K562 (cell line): ENCODE data around the gene DTX2. TPM values are rescaled to one million over a fixed set of nuclear protein-coding genes. Genes with fewer than 3 reads are reported as not detected.

Experiments
- ATAC-seq: fragments of 200-7000 bp; cut with Tn5 transposase; 3 replicates; pipeline ENCODE4 v1.9.1; 2020; ENCODE audit warnings: moderate library complexity
- BruUV-seq: library from RNA; stranded (reverse); fragments of 400-500 nt; replicated peaks from 2 replicates; lab custom pipeline; 2021; lab: Mats Ljungman, UMichigan
- CTCF ChIA-PET: fragments of 300-600 bp; formaldehyde crosslinking; extraction: SDS; loops from one replicate; lab custom pipeline; 2021; ENCODE audit warnings: low intra/inter-chr PET ratio; lab: Yijun Ruan, JAX
- POLR2A ChIA-PET: fragments of 300-600, 350-650 bp; sonication (Branson Sonifier 250); formaldehyde crosslinking; extraction: SDS; loops from one replicate; lab custom pipeline; 2021; ENCODE audit warnings: antibody characterized with exemption, inconsistent platforms; lab: Yijun Ruan, JAX
- DNase-seq, 4 experiments: peaks; one replicate each; pipeline versions ENCODE4 v3.0.0 to v3.0.0-alpha.2; 2011 to 2018; ENCODE audit warnings: low spot score in 3 of 4, mixed read lengths in 3 of 4; ENCODE audit errors: extremely low read depth in 1 of 4
- FAIRE-seq: peaks from 2 replicates; lab custom pipeline; 2011; peaks lifted over from hg19 to GRCh38; lab: Jason Lieb, UNC
- H2AFZ ChIP-seq: 2 replicates; pipeline ENCODE4 v1.6.0; 2011; ENCODE audit warnings: low read depth, low read length, control low read depth, inconsistent platforms
- H3K27ac ChIP-seq: fragments of 200-600 bp; 3 replicates; pipeline ENCODE4 v1.8.0; 2011; ENCODE audit warnings: low read depth, mild to moderate bottlenecking, control low read depth, inconsistent platforms, low read length, moderate library complexity, mixed read lengths; ENCODE audit errors: extremely low read depth
- H3K27me3 ChIP-seq, 2 experiments: fragments of 300-600 bp in 1 of 2; 2 replicates in 1 of 2; 3 replicates in 1 of 2; pipeline versions ENCODE4 v1.6.0 to v1.8.0; 2011; ENCODE audit warnings: inconsistent platforms in 2 of 2, low read length in 2 of 2, mild to moderate bottlenecking in 1 of 2, mixed read lengths in 1 of 2, moderate library complexity in 1 of 2; ENCODE audit not compliant: control insufficient read depth in 2 of 2, insufficient read depth in 2 of 2
- H3K36me3 ChIP-seq: fragments of 300-600 bp; 3 replicates; pipeline ENCODE4 v1.8.0; 2011; ENCODE audit warnings: mild to moderate bottlenecking, low read length, inconsistent platforms; ENCODE audit not compliant: control insufficient read depth, insufficient read depth
- H3K4me1 ChIP-seq, 2 experiments: fragments of 200-600 bp in 1 of 2; replicated peaks in 1 of 2; 2 replicates in 1 of 2; 3 replicates in 1 of 2; pipeline versions ENCODE4 v1.5.1 to v1.8.0; 2011; ENCODE audit warnings: inconsistent platforms in 2 of 2, low read length in 2 of 2, mild to moderate bottlenecking in 1 of 2, mixed read lengths in 1 of 2, moderate library complexity in 1 of 2; ENCODE audit not compliant: control insufficient read depth in 2 of 2, insufficient read depth in 2 of 2
- H3K4me2 ChIP-seq: 2 replicates; pipeline ENCODE4 v1.6.1; 2011; ENCODE audit warnings: low read length, control low read depth, inconsistent platforms, mixed read lengths; ENCODE audit not compliant: insufficient read depth
- H3K4me3 ChIP-seq: fragments of 200-600 bp; sonication (generic), shearing (Covaris generic); 2 replicates; pipeline ENCODE4 v1.5.1; 2016; ENCODE audit warnings: control low read depth, inconsistent platforms
- H3K79me2 ChIP-seq: fragments of 200-600 bp; 3 replicates; pipeline ENCODE4 v1.8.0; 2011; ENCODE audit warnings: low read length, inconsistent platforms; ENCODE audit not compliant: control insufficient read depth, insufficient read depth
- H3K9ac ChIP-seq, 2 experiments: 2 replicates each; pipeline versions ENCODE4 v1.6.0 to v1.6.1; 2011; ENCODE audit warnings: low read depth in 2 of 2, low read length in 2 of 2, control low read depth in 1 of 2, inconsistent platforms in 1 of 2, mild to moderate bottlenecking in 1 of 2, mixed read lengths in 1 of 2; ENCODE audit not compliant: insufficient read depth in 1 of 2
- H3K9me1 ChIP-seq: one replicate; pipeline ENCODE4 v1.6.0; 2011; ENCODE audit warnings: inconsistent platforms, mild to moderate bottlenecking, low read length, moderate library complexity; ENCODE audit not compliant: control insufficient read depth, insufficient read depth
- H3K9me3 ChIP-seq: replicated peaks from 2 replicates; pipeline ENCODE4 v1.5.1; 2011; ENCODE audit warnings: low read depth, low read length, inconsistent platforms; ENCODE audit not compliant: control insufficient read depth, insufficient read depth
- H4K20me1 ChIP-seq: replicated peaks from 2 replicates; pipeline ENCODE4 v1.6.1; 2011; ENCODE audit warnings: low read length, inconsistent platforms, mixed read lengths; ENCODE audit not compliant: control insufficient read depth, insufficient read depth
- ARNT ChIP-seq, 2 experiments: fragments of 450-650 bp; IDR thresholded peaks; 2 replicates each; pipeline ENCODE4 v1.6.1; 2016; ENCODE audit warnings: mild to moderate bottlenecking in 1 of 2
- ZNF263 ChIP-seq: sonication (generic); formaldehyde crosslinking; IDR thresholded peaks from 2 replicates; pipeline ENCODE4 v1.8.0; 2022; ENCODE audit warnings: mild to moderate bottlenecking, missing genetic modification reagents, borderline replicate concordance
- ZNF707 ChIP-seq: fragments of 250-450 bp; sonication (Bioruptor Pico); conservative IDR thresholded peaks from 2 replicates; pipeline ENCODE4 v1.8.0; 2022; ENCODE audit warnings: inconsistent platforms, mild to moderate bottlenecking, moderate library complexity
- WGBS: fragments of 100-300 bp; shearing (Covaris generic); methylation state at CpG from one replicate; pipeline ENCODE4 v1.1.6; 2016; ENCODE audit warnings: low coverage, mixed read lengths; ENCODE audit not compliant: insufficient coverage; ENCODE audit errors: missing lambda C conversion rate; 5-methylcytosine and 5-hydroxymethylcytosine counted together
- in situ Hi-C: fragments of 300-500 bp; cut with MboI; formaldehyde crosslinking; loops from 4 replicates; pipeline ENCODE4 v1.15.0; 2018; ENCODE audit warnings: inconsistent platforms, mixed read lengths
- intact Hi-C: fragments of 100-400 bp; cut with micrococcal nuclease; formaldehyde crosslinking; loops from 2 replicates; pipeline ENCODE4 v1.14.2; 2022
- polyA plus RNA-seq, 8 experiments: library from polyadenylated mRNA; depleted of rRNA in 4 of 8; stranded (reverse) in 5 of 8; unstranded in 3 of 8; fragments of >200 nt; fragmentation: Nextera tagmentation in 2 of 8; fragmentation: Illumina TruSeq in 1 of 8; extraction: Ambion mirVana in 2 of 8; extraction: Trizol in 1 of 8; gene quantifications; 2 replicates each; pipeline versions ENCODE4 v1.2.1 to v1.2.3, GENCODE V29; 2011 to 2014; ENCODE audit warnings: inconsistent platforms in 1 of 8, missing spikeins in 1 of 8
- total RNA-seq, 7 experiments: library from RNA; depleted of rRNA in 6 of 7; stranded (reverse); fragments of >200 nt in 6 of 7; fragmentation: Illumina TruSeq in 2 of 7; extraction: Trizol in 2 of 7; gene quantifications; 2 replicates each; pipeline versions ENCODE4 v1.2.1 to v1.2.3, GENCODE V29; 2011 to 2021; ENCODE audit warnings: low replicate concordance in 1 of 7
- TF ChIP-seq, protein P1 (sequence below): fragments of 250-450 bp; sonication (Bioruptor Pico); IDR thresholded peaks from 2 replicates; pipeline ENCODE4 v1.6.1; 2021; ENCODE audit warnings: mild to moderate bottlenecking
- TF ChIP-seq, protein P2 (sequence below): fragments of 450-650 bp; IDR thresholded peaks from 2 replicates; pipeline ENCODE4 v1.6.1; 2017; ENCODE audit warnings: antibody characterized with exemption, mild to moderate bottlenecking

Gene DTX2
- total and polyA plus RNA-seq, 9 of the 15 experiments (the other 6 are each of a cell fraction or from before 2014, with no cell fraction given), result 0.20 to 31.5 (median 9.8) TPM

DNA sequence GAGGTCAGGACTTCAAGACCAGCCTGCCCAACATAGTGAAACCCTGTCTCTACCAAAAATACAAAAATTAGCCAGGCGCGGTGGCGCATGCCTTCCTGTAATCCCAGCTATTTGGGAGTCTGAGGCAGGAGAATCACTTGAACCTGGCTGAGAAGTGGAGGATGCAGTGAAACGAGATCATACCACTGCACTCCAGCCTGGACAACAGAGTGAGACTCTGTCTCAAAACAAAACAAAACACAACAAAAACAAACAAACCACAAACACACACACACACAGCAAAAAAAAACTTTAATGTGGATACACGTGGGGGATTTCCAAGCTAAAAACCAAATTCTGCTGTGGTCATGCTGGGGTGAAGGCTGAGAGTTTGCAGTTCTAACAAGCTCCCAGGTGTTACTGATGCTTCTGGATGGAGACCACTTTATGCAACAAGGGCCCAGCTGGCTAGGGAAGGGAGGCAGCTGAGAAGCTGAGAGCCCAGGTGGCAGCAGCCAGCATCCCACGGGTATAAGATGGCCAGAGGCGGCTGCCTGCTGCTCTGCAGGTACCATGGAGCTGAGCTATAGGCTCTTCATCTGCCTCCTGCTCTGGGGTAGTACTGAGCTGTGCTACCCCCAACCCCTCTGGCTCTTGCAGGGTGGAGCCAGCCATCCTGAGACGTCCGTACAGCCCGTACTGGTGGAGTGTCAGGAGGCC, 36.9 kb upstream of the DTX2 start, which contains the start of gene ZP3:
ZP3 (plus strand) TSS at position 538 of the 699 bp plus-strand sequence; CDS start at position 553, 15 bp downstream.
- peak in 1 of 4 experiments; percentile 2 for DNase-seq
- Histone ChIP-seq H3K27ac (no peak within 1 kb of the TSS), H3K36me3 (no peaks in the 10 kb centered on the region), H3K4me2 (no peak within 1 kb of the TSS), H3K9ac (peak within 1 kb of the TSS in 1 of 2 experiments; percentile 46; a peak in 2 of 4 replicates), H2AFZ (no peak within 1 kb of the TSS), H3K9me1 (no peaks in the 10 kb centered on the region), H3K79me2 (no peaks in the 10 kb centered on the region), H3K9me3 (no peaks in the 10 kb centered on the region), H3K4me1 (peaks cover 4 to 9% of the 10 kb centered on the region in 2 experiments; a peak in 4 of 5 replicates), H4K20me1 (no peaks in the 10 kb centered on the region), H3K27me3 (peaks cover 8 to 17% of the 10 kb centered on the region in 2 experiments), H3K4me3 (no peak within 1 kb of the TSS)
- in situ Hi-C loops (no loop called here), intact Hi-C loops (no loop called here)
- ChIA-PET POLR2A (interaction anchor here (1.0 to 1.3 kb wide), 3 partner anchors 12 to 106 kb away, joined by 3 to 4 read pairs (median 3); no protein-coding TSS in a partner anchor), CTCF (no interaction called here)
- TF ChIP-seq, protein P1, sequence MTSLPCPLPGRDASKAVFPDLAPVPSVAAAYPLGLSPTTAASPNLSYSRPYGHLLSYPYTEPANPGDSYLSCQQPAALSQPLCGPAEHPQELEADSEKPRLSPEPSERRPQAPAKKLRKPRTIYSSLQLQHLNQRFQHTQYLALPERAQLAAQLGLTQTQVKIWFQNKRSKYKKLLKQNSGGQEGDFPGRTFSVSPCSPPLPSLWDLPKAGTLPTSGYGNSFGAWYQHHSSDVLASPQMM, result no peak
- TF ChIP-seq ZNF707, result no peak
- TF ChIP-seq, protein P2, sequence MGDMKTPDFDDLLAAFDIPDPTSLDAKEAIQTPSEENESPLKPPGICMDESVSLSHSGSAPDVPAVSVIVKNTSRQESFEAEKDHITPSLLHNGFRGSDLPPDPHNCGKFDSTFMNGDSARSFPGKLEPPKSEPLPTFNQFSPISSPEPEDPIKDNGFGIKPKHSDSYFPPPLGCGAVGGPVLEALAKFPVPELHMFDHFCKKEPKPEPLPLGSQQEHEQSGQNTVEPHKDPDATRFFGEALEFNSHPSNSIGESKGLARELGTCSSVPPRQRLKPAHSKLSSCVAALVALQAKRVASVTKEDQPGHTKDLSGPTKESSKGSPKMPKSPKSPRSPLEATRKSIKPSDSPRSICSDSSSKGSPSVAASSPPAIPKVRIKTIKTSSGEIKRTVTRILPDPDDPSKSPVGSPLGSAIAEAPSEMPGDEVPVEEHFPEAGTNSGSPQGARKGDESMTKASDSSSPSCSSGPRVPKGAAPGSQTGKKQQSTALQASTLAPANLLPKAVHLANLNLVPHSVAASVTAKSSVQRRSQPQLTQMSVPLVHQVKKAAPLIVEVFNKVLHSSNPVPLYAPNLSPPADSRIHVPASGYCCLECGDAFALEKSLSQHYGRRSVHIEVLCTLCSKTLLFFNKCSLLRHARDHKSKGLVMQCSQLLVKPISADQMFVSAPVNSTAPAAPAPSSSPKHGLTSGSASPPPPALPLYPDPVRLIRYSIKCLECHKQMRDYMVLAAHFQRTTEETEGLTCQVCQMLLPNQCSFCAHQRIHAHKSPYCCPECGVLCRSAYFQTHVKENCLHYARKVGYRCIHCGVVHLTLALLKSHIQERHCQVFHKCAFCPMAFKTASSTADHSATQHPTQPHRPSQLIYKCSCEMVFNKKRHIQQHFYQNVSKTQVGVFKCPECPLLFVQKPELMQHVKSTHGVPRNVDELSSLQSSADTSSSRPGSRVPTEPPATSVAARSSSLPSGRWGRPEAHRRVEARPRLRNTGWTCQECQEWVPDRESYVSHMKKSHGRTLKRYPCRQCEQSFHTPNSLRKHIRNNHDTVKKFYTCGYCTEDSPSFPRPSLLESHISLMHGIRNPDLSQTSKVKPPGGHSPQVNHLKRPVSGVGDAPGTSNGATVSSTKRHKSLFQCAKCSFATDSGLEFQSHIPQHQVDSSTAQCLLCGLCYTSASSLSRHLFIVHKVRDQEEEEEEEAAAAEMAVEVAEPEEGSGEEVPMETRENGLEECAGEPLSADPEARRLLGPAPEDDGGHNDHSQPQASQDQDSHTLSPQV, result no peak
- TF ChIP-seq ARNT (IDR thresholded peaks at IDR 0.05), result no peak
- TF ChIP-seq ZNF263 (CRISPR knock-in tag), result peak; percentile 30; the same call in 1 of the 2 replicates
- peak; percentile 69 for FAIRE-seq
- WGBS, result 33% methylated on average over 10 of the region's 10 CpGs
- peak; percentile 13; the same call in 2 of the 3 replicates for ATAC-seq
- no TSS peak for BruUV-seq
